ENCODE results near the gene YOD1.
"Not testable (repeated sequence)": the region's sequence is repeated elsewhere in the genome, so short reads cannot be mapped to it uniquely, and the experiment has no call there.

Gene YOD1

GRCh38 chr1:207048041-207048440 lies 3.0 kb downstream of the YOD1 start:
- no peak for DNase-seq

GRCh38 chr1:207047505-207047904 lies 3.5 kb downstream of the YOD1 start:
- no peak for DNase-seq

- no peak for DNase-seq
These were observed 5.6 kb downstream of the YOD1 start for GRCh38 chr1:207045453-207045852.

GRCh38 chr1:207041397-207041796 lies 9.6 kb downstream of the YOD1 start:
- DNase-seq = not testable (repeated sequence)

GRCh38 chr1:207040181-207040533 lies 10.9 kb downstream of the YOD1 start:
- no peak for DNase-seq

GRCh38 chr1:207039380-207040180 lies 11.4 kb downstream of the YOD1 start:
- no peak for DNase-seq

- no peak for DNase-seq
These were observed 14.1 kb downstream of the YOD1 start for GRCh38 chr1:207036865-207037264.

GRCh38 chr1:207035877-207036551 lies 15.0 kb downstream of the YOD1 start:
- DNase-seq = no peak

- no peak for DNase-seq
These were observed 16.0 kb downstream of the YOD1 start for GRCh38 chr1:207034998-207035397.

- DNase-seq = no peak
These were observed 16.8 kb downstream of the YOD1 start for GRCh38 chr1:207034208-207034607.

- no peak for DNase-seq
These were observed 17.7 kb downstream of the YOD1 start for GRCh38 chr1:207033302-207033701.

- DNase-seq = no peak
These were observed 18.4 kb downstream of the YOD1 start, which contains the start of gene C1orf116 for GRCh38 chr1:207032528-207033017. Gene C1orf116 (minus strand): TSS chr1:207032756. CDS start chr1:207027598, 5,158 bp downstream.

GRCh38 chr1:207031632-207032264 lies 19.3 kb downstream of the YOD1 start:
- DNase-seq = no peak

GRCh38 chr1:207031016-207031415 lies 20.0 kb downstream of the YOD1 start:
- no peak for DNase-seq

- no peak for DNase-seq
These were observed 20.4 kb downstream of the YOD1 start for GRCh38 chr1:207030522-207031009.

- no peak for DNase-seq
These were observed 21.1 kb downstream of the YOD1 start for GRCh38 chr1:207029701-207030521.

- no peak for DNase-seq
These were observed 21.9 kb downstream of the YOD1 start for GRCh38 chr1:207028884-207029650.

- DNase-seq = no peak
These were observed 23.1 kb downstream of the YOD1 start for GRCh38 chr1:207027921-207028320.

- no peak for DNase-seq
These were observed 23.7 kb downstream of the YOD1 start for GRCh38 chr1:207027206-207027777.

- DNase-seq = no peak
These were observed 24.9 kb downstream of the YOD1 start for GRCh38 chr1:207026104-207026534.

- DNase-seq = no peak
These were observed 25.7 kb downstream of the YOD1 start for GRCh38 chr1:207025146-207025880.
